C4-2B (cell line): ENCODE measurements around the gene ITSN1.

ENCODE experiments used
- H3K27ac ChIP-seq: fragments of 450-650 bp; 2 replicates; pipeline ENCODE4 v1.5.1; 2017
- ZFX ChIP-seq: fragments of 450-650 bp; IDR thresholded peaks from 2 replicates; pipeline ENCODE4 v1.6.1; 2017
- TF ChIP-seq, protein P1 (sequence below): fragments of 450-650 bp; conservative IDR thresholded peaks from 2 replicates; pipeline ENCODE4 v1.5.1; 2017; ENCODE audit warnings: mild to moderate bottlenecking

The ITSN1 gene

DNA sequence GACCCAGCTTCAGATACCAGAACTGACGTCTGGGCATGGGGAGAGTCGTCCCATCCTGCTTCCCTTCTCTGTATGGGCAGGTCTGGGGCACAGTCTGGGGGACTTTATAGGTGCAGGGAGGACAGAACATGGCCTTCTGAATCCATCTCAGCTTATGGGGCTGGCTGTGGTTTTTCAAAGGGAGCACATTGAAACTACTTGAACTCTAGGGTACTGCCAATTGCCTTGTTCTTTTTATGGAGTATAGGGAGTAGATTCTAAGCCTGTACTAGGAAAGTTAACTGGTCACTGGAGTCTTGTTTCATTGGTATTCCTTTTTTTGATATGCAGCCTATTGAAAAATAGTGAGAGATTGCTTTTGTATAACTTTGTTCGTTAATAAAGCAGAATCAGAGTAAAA lies 183.1 kb downstream of the ITSN1 start:
- TF ChIP-seq ZFX: no peak
- TF ChIP-seq, protein P1, sequence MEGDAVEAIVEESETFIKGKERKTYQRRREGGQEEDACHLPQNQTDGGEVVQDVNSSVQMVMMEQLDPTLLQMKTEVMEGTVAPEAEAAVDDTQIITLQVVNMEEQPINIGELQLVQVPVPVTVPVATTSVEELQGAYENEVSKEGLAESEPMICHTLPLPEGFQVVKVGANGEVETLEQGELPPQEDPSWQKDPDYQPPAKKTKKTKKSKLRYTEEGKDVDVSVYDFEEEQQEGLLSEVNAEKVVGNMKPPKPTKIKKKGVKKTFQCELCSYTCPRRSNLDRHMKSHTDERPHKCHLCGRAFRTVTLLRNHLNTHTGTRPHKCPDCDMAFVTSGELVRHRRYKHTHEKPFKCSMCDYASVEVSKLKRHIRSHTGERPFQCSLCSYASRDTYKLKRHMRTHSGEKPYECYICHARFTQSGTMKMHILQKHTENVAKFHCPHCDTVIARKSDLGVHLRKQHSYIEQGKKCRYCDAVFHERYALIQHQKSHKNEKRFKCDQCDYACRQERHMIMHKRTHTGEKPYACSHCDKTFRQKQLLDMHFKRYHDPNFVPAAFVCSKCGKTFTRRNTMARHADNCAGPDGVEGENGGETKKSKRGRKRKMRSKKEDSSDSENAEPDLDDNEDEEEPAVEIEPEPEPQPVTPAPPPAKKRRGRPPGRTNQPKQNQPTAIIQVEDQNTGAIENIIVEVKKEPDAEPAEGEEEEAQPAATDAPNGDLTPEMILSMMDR: no peak
- no peak overlapping the region for H3K27ac ChIP-seq

DNA sequence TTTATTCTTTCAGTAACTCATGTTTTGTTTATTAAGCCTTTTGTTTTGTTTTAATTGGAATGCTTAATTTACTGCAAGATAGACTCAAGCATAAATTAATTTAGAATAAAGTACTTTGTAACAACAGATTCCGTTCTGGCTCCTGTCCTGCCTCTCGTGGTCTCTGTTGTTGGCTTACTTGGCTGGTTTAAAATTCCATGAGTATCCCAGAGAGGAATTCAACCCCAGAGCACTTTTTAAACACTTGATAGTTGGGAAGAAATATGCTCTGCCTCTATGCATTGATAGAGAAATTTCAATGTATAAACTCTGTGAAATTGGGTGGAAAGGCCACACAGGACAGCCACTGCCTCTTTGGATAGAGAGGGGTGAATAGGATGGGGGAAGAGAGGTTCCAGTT lies 183.6 kb downstream of the ITSN1 start:
- TF ChIP-seq, protein P1: no peak
- no peak for TF ChIP-seq ZFX
- no peak overlapping the region for H3K27ac ChIP-seq

DNA sequence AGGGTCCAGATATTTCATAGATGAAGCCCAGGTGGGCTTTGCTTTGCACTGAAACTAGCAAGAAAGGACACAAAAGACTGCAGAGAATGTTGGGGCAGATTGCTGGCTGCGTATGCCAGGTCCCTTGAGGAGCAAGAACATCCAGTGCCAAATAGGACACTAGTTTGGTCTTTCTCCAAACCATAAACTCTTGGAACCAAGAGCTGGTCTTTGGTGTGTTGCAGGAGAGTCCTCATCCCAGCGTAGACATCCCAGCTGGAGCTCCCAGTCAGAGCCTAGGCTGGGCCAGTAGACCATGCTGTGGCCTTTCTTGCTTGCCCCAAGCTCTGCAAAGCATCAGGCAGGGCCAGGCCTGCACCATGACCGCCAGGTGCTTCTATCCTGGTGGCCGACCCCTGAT lies 185.8 kb downstream of the ITSN1 start:
- no peak for TF ChIP-seq ZFX
- TF ChIP-seq, protein P1: no peak
- H3K27ac ChIP-seq: no peak overlapping the region

DNA sequence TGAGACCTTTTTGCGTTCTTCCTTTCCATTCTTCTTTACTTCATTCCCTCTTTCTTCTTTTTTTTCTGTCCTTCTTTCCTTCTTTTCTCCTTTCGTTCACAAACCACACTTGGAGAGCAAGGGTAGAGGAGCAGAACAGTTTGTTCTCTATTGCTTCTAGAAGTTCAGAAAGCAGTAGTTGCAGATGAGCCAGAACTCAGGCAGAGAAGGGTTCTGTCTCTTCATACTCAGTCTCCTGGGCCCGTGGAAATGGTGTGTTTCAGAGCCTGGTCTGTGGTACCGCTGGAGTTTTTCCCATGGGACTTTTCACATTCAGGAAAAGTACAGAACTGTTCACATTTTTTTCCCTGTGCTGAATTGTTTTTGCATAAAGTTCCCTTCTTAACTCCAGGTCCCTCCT lies 186.3 kb downstream of the ITSN1 start:
- no peak overlapping the region for H3K27ac ChIP-seq
- TF ChIP-seq, protein P1: no peak
- no peak for TF ChIP-seq ZFX

DNA sequence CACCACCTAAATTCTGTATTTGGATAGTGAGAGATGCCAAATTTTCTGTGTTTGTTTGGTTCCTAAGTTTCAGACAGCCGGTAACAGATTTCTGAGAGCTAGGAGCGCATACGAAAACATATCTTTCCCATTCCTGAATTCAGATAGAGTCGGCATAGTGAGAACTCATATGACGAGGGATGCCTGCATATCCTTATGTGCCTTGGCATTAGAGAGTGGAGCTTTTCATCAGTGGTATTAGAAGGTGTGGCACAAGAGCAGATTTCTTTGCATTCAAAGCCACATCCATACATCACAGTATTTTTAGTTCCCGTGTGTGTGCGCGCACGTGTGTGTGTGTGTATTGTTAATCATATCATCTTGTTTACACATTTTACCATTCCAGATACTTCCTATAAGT lies 187.5 kb downstream of the ITSN1 start:
- TF ChIP-seq ZFX: no peak
- TF ChIP-seq, protein P1: no peak

DNA sequence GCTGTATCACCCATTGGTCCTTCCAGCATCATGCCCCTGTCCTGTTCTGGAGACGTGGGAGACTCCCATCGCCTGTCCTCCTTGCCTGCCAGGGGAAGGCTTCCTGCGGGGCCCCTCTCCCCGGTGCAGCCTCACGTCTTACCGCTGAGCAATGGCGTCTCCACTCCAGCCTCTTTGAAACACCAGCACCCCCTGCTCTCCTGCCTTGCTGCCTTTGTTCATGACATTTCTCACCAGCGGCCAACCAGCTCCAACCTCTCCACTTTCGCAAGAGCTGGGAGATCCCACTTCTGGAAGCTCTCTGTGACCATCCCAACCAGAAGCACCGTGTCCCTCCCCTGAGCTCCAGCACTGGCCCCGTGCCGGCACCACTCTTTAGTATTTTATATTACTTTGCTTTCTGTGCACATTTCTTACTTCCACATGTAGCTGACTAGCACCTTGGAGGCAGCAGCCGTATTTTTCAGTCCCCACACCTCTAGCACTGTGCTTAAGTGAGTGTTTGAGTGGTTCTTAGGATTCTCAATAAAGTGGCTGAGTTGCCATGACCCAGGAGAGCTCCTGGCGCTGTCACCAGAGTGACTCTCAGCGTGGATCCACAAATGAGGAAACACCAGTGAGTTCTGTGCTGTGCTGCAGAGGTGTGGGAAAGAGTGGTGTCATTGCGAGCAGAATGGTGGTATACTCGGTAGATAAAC lies 189.8 kb downstream of the ITSN1 start:
- TF ChIP-seq, protein P1: no peak
- TF ChIP-seq ZFX: no peak
- no peak overlapping the region for H3K27ac ChIP-seq

More for the DNA sequence above, 187.5 kb downstream of the ITSN1 start:
- H3K27ac ChIP-seq: no peak overlapping the region

DNA sequence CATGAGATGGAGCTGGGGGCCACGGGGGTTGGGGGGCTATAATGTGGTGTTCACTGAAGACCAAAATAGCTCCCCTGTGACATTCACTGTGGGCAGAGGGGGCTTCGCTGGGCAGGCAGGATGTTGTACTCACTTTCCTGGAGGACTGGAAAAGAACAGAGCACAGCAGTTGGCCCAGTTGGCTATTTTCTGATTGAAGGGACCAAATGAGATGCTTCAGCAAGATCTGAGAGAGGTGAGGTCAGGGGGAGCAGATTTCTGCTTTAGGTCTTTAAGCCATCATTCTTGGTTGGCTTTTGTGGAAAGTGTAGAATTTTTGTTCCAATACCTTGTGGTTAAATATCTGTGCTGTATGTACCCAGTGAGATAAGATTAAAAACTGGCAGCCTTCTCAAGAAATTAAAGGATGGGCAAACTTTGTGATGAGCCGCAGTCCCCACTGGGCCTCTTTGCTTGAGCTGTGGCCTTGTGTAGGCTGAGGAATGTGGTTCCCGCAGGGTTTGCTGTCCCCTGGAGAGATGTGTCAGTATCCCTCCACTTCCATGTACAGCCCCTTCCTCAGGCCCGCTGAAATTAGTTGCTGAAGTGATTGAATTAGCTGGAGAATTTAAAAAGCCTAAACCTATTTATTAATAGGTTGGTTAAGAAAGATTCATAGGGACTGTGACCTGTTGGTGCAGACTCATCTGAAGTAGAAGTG lies 192.7 kb downstream of the ITSN1 start:
- no peak overlapping the region for H3K27ac ChIP-seq
- TF ChIP-seq ZFX: no peak
- TF ChIP-seq, protein P1: no peak
